Measurements from ENCODE around the gene TNS1. TPM values are rescaled to one million over a fixed set of nuclear protein-coding genes. Genes with fewer than 3 reads are reported as not detected.

Gene TNS1
- total and polyA plus RNA-seq, 5 donors, result 243 to 647 (median 513) TPM

DNA sequence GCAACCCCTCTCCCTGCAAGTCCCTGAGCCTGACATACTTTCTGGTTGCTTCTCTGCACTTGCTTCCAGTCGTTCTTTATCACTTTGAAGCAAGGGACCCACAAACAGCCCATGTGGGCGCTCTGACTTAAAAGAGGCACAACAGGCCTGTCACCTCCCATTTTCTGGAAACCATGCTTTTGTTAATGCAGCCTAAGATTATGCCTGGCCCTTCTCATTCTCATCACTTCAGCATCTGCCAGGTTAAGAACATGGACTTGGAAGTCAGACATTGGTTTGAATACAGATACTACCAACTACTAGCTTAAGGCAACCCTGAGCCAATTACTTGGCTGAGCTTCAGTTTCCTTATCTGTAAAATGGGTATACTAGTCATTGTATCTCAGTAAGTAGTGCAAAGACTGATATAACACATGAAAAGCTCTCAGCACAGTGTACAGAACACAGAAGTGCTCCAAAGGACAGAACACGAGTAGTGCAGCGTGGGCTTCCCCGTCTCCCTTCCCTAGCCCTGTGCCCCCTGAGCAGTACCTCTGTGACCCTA is 141.4 kb downstream of the TNS1 start:
- intact Hi-C loops (cut with DNase I), result no loop called here
- no peak overlapping the region for H3K27ac ChIP-seq (ENCODE audit: low read length)

DNA sequence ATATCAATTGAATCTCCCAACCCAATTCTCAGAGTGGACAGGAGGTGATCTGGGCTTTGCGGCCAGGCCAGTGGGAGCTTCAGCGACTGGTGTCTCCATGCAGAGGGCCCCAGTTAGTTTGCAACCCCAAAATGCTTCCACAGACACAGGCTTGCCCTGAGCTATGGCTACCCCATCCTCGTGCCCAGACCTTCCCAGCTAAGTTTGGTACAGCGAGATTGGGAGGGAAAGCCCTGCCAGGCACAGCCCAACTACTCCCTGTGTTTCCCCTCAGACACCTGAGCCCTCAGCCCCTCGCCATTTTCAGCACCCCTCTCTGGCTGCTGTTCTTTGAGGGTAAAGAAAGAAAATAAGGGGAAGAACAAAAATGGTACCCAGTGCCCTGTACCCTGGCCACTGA is 142.9 kb downstream of the TNS1 start:
- ATAC-seq, result no peak
- H3K27me3 ChIP-seq (ENCODE audit: control insufficient read depth, insufficient read depth), result no peaks in the 10 kb centered on the region
- DNase-seq, result peak in 1 of 3 donors; percentile 23
- intact Hi-C loops (cut with DNase I), result no loop called here
- H3K27ac ChIP-seq (ENCODE audit: low read length), result peak overlapping the region; percentile 97
- H3K9me3 ChIP-seq (ENCODE audit: control insufficient read depth, low read length), result no peaks in the 10 kb centered on the region
- H3K4me1 ChIP-seq (ENCODE audit: control insufficient read depth, insufficient read depth, low read length), result peaks cover 23% of the 10 kb centered on the region
- WGBS, result 91% methylated on average over 5 of the region's 5 CpGs
- no peak overlapping the region for H3K4me3 ChIP-seq (ENCODE audit: low read length)

More for the DNA sequence above, 141.4 kb downstream of the TNS1 start:
- no peak overlapping the region for H3K4me3 ChIP-seq (ENCODE audit: low read length)
- H3K4me1 ChIP-seq (ENCODE audit: control insufficient read depth, insufficient read depth, low read length), result peaks cover 17% of the 10 kb centered on the region
- no peaks in the 10 kb centered on the region for H3K27me3 ChIP-seq (ENCODE audit: control insufficient read depth, insufficient read depth)
- WGBS, result 90% methylated on average over 5 of the region's 5 CpGs
- ATAC-seq, result no peak
- DNase-seq, result no peak
- H3K9me3 ChIP-seq (ENCODE audit: control insufficient read depth, low read length), result no peaks in the 10 kb centered on the region

DNA sequence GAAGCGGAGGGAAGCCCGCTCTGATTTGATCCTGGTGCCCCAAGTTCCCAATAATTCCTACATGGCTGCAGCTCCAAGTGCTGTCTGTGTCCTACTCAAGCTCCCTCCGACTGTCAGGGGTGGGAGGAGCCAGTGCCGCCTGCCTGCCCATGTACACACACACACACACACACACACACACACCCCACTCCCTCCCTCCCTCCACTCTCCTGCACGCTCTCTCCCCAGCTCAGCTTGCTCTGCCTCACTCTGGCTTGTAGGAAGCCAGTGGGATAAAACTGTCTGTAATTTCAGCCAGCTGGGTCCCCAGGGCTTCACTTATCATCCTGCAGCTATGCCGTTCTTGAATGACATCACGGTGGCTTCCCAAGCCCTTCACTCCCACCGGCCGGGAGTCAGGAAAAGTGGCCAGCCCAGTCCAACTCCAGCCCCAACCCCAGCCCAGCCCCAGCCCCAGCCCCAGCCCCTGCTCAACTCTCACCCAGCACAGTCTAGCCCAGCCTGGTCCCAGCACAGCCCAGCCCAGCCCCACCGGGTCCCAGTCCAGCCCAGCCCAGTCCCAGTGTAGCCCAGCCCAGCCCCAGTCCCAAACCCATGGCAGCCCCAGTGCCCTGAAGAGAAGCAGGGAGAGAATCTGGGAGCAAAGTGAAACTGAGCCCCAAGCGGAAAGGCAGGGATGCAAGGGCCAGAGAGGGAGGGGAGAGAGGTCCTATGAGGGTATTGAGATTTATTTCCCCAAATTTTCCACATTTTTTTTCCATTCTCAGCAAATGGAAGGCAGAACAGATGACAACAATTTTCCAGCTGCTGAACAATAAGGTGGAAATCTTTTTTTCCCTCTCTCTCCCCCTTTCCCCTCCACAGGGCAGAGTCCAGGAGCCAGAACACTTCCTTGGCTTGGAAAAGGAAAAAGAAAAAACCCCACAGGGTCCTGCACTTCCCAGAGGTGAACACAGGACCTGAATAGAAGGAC is 144.0 kb downstream of the TNS1 start:
- intact Hi-C loops (cut with DNase I), result no loop called here
- Histone ChIP-seq H3K9me3 (ENCODE audit: control insufficient read depth, low read length) (no peaks in the 10 kb centered on the region), H3K4me3 (ENCODE audit: low read length) (peak overlapping the region; percentile 21), H3K27ac (ENCODE audit: low read length) (peak overlapping the region; percentile 97), H3K27me3 (ENCODE audit: control insufficient read depth, insufficient read depth) (no peaks in the 10 kb centered on the region), H3K4me1 (ENCODE audit: control insufficient read depth, insufficient read depth, low read length) (peaks cover 26% of the 10 kb centered on the region)
- ATAC-seq (peak; percentile 89 to 90), DNase-seq (peak; percentile 94 to 96 (median 95))
- WGBS, result 20% methylated on average over 11 of the region's 11 CpGs

DNA sequence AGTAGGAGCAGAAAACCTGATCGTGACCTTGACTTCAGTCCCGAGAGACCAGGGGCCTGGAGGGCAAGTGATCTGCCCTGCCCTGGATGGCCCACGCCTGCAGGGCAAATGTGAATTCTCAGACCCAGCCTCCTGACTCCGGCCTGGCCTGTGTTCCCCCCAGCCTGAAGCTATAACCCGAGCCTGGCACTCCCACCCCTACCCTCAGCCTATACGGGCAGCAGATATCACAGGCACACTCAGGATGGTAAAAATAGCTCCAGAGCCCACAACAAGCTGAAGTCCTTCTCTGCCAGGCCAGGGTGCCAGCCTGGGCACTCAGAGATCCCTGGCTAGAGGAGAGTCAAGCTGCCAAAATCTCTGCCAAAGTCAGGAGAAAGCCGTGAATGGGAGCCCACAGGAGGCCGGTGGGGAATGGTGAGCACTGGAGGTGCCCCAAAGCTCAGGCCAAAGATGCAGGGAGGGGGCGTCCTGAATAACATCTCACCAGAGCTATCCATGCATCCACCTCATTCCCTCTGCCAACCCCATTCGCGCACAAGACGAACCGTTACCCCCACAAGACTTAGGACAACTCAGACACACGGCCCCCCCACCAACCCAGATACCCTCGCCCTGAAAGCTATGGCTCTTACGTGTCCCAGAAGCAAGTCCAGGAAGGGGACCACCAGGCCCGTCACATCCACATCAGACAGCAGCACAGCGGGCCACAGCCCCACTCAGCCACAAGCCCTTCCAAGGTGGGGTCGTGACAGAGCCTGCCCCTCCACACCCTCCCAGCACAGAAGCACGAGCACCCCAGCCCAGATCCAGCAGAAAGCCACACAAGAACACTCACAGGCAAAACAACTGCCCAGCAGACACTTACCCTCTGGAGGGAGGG is 144.9 kb downstream of the TNS1 start:
- peak overlapping the region; percentile 95 for H3K27ac ChIP-seq (ENCODE audit: low read length)
- ATAC-seq (peak; percentile 45 to 67), DNase-seq (peak in 2 of 3 donors; percentile 77 to 79)
- H3K9me3 ChIP-seq (ENCODE audit: control insufficient read depth, low read length), result no peaks in the 10 kb centered on the region
- H3K4me3 ChIP-seq (ENCODE audit: low read length), result peak overlapping the region; percentile 21
- intact Hi-C loops (cut with DNase I), result no loop called here
- H3K27me3 ChIP-seq (ENCODE audit: control insufficient read depth, insufficient read depth), result no peaks in the 10 kb centered on the region
- peaks cover 32% of the 10 kb centered on the region for H3K4me1 ChIP-seq (ENCODE audit: control insufficient read depth, insufficient read depth, low read length)
- 39% methylated on average over 20 of the region's 20 CpGs for WGBS

DNA sequence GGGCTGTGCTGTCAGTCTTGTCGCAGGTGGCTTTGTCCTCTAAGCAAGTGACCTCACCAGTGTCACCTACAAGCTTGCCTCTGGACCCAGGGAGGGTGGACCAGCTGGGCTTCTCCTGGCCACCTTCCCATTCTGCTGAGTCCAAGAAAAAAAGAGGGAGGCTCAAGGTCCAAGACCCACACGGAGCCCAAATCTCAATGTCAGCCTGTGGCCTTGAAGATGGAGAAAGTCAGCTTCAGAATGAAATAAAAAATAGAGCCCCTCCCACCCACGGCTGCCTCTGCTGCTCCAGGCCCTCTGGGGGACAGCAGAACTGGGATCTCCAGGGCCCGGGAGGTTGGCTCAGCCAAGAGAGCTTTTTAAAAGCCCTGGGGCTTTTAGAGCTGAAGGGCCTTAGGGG is 145.9 kb downstream of the TNS1 start:
- Histone ChIP-seq H3K27ac (ENCODE audit: low read length) (peak overlapping the region; percentile 95), H3K4me3 (ENCODE audit: low read length) (peak overlapping the region; percentile 21), H3K9me3 (ENCODE audit: control insufficient read depth, low read length) (no peaks in the 10 kb centered on the region), H3K4me1 (ENCODE audit: control insufficient read depth, insufficient read depth, low read length) (peaks cover 39% of the 10 kb centered on the region), H3K27me3 (ENCODE audit: control insufficient read depth, insufficient read depth) (no peaks in the 10 kb centered on the region)
- intact Hi-C loops (cut with DNase I), result no loop called here
- ATAC-seq, result no peak
- DNase-seq, result peak in 1 of 3 donors; percentile 42
- WGBS, result 34% methylated on average over 4 of the region's 4 CpGs

DNA sequence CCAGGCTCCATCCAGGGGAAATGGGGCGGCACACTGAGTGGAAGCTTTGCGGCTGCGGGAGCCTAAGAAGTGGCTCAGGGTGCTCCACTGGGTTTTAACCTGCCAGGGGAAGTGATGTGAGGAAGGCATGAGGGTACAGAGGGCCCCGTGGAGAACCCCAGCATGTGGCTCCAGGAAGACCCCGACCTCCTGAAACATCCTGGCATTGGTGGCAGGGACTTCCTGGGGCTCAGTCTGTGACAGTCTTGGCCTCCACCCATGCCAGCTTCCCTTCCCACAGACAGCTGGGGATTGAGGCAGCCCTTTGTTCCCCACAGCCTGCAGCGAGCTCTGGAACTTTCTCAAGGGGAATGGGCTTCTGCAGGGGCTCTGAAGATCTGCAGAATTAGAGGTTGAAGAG is 146.6 kb downstream of the TNS1 start:
- WGBS, result 84% methylated on average over 6 of the region's 6 CpGs
- Histone ChIP-seq H3K4me1 (ENCODE audit: control insufficient read depth, insufficient read depth, low read length) (peaks cover 44% of the 10 kb centered on the region), H3K27me3 (ENCODE audit: control insufficient read depth, insufficient read depth) (no peaks in the 10 kb centered on the region), H3K9me3 (ENCODE audit: control insufficient read depth, low read length) (no peaks in the 10 kb centered on the region), H3K4me3 (ENCODE audit: low read length) (no peak overlapping the region), H3K27ac (ENCODE audit: low read length) (peak overlapping the region; percentile 6)
- DNase-seq (peak in 1 of 3 donors; percentile 41), ATAC-seq (no peak)
- intact Hi-C loops (cut with DNase I), result no loop called here

DNA sequence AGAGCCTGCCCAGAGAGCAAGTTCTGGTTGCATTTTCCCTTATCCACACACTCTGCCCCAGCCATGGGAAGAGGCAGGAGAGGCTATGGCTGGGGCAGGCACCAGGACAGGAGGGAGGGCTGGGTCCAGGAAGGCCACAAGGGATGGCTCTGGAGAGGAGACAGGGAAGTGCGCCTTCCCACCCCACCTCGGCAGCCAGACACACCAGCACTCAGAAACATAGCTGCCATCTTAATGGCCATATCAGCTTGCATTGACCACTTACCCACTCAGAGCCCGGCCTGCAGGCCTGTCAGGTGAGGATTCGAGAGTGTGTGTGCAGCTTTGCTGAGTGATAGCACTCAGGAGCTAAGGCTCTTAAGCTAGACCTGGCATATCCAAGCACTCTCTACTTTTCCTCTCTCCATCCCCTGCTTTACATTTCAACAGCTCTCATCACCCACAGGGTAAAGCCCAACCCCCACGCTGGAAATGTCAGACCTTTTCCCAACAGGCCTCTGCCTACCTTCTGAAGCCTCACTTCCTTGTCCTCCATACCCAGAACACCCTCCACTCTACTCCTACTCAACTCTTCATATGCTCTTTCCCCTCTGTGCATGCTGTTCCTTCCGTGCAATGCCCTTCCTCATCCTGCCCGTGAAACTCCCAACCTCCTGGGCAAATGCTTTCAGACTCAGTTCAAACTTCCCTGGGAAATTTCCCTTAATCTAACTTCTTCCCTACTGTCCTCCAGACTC is 147.9 kb downstream of the TNS1 start:
- intact Hi-C loops (cut with DNase I), result no loop called here
- DNase-seq (peak in 1 of 3 donors; percentile 42), ATAC-seq (no peak)
- Histone ChIP-seq H3K4me3 (ENCODE audit: low read length) (no peak overlapping the region), H3K4me1 (ENCODE audit: control insufficient read depth, insufficient read depth, low read length) (peaks cover 50% of the 10 kb centered on the region), H3K27me3 (ENCODE audit: control insufficient read depth, insufficient read depth) (no peaks in the 10 kb centered on the region), H3K27ac (ENCODE audit: low read length) (peak overlapping the region; percentile 31), H3K9me3 (ENCODE audit: control insufficient read depth, low read length) (no peaks in the 10 kb centered on the region)
- WGBS, result 77% methylated on average over 7 of the region's 7 CpGs

DNA sequence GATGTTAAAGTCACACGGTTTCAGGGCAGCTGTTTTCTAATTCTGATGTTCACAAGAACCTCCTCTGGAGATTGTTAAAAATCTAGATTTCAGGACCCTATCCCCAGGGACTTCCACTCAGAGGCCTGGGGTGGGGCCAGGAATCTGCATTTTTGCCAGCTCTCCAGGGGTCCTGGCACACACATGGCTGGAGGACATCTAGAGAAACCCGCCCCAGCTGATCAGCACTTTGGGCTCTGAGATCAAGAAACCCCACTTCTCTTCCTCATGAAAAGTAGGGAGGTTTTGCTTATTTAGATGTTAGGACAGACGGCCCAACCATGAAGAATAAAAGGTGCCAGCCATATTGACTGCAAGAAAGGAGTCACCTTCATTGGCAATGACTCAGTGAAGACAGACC is 148.8 kb downstream of the TNS1 start:
- 62% methylated on average over 3 of the region's 3 CpGs for WGBS
- ATAC-seq, result no peak
- H3K27ac ChIP-seq (ENCODE audit: low read length), result no peak overlapping the region
- H3K9me3 ChIP-seq (ENCODE audit: control insufficient read depth, low read length), result no peaks in the 10 kb centered on the region
- H3K4me1 ChIP-seq (ENCODE audit: control insufficient read depth, insufficient read depth, low read length), result peaks cover 50% of the 10 kb centered on the region
- peak in 1 of 3 donors; percentile 55 for DNase-seq
- no peak overlapping the region for H3K4me3 ChIP-seq (ENCODE audit: low read length)
- no peaks in the 10 kb centered on the region for H3K27me3 ChIP-seq (ENCODE audit: control insufficient read depth, insufficient read depth)
- intact Hi-C loops (cut with DNase I), result no loop called here

DNA sequence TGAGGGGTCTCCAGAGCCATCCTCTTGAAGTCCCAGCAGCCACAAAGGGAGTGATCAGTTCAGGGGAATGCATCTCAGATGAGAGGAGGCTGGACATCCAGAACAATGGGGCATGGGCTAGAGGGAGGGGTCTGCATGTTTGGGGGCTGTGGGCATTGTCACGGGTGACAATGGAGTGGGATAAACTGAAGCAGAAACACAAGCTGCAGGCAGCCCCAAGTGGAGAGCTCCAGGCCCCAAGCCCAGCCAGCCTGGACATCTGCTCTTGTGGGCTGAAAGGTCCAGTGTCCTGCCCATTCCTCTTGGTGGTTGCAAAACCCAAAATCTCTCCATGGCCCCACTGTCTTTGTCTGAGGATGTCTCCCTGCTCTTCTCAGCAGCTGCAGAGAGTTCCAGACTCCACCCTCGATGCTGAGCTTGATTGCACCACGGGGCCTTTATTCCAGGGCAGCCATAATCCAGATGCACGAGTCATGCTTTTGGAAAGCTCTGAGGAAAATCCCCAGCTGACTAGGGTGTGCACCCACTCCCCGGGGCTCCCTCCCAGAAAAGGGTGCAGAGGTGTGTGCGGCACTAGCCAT is 149.4 kb downstream of the TNS1 start:
- Histone ChIP-seq H3K27ac (ENCODE audit: low read length) (no peak overlapping the region), H3K27me3 (ENCODE audit: control insufficient read depth, insufficient read depth) (no peaks in the 10 kb centered on the region), H3K4me3 (ENCODE audit: low read length) (no peak overlapping the region), H3K9me3 (ENCODE audit: control insufficient read depth, low read length) (no peaks in the 10 kb centered on the region), H3K4me1 (ENCODE audit: control insufficient read depth, insufficient read depth, low read length) (peaks cover 48% of the 10 kb centered on the region)
- DNase-seq (peak; percentile 49 to 58 (median 55)), ATAC-seq (no peak)
- WGBS, result 42% methylated on average over 6 of the region's 6 CpGs
- intact Hi-C loops (cut with DNase I), result no loop called here
